Adrenal gland (tissue), 19 donors: Measurements from ENCODE around the gene KRTCAP2. TPM values are rescaled to one million over a fixed set of nuclear protein-coding genes. Genes with fewer than 3 reads are reported as not detected.
"Not testable (repeated sequence)": the region's sequence is repeated elsewhere in the genome, so short reads cannot be mapped to it uniquely, and the experiment has no call there.

Experiments used
- DNase-seq, 7 donors: peaks; one replicate each; pipeline ENCODE4 v3.0.0-alpha.2; 2019 to 2020
- H3K27ac ChIP-seq, 5 donors: fragments of 200-600 bp; sonication (generic) in 4 of 5; 1 replicate in 3 of 5; 2 replicates in 2 of 5; pipeline versions ENCODE4 v1.5.1 to v1.8.0; 2016 to 2020; ENCODE audit warnings: mild to moderate bottlenecking in 1 of 5
- H3K27me3 ChIP-seq: fragments of 200-600 bp; 2 replicates; pipeline ENCODE4 v1.8.0; 2021
- H3K36me3 ChIP-seq, 2 donors: fragments of 200-600 bp; replicated peaks in 1 of 2; 1 replicate in 1 of 2; 2 replicates in 1 of 2; pipeline versions ENCODE4 v1.5.1 to v1.8.0; 2018 to 2022
- H3K4me1 ChIP-seq, 2 donors: fragments of 200-600 bp; replicated peaks in 1 of 2; 1 replicate in 1 of 2; 2 replicates in 1 of 2; pipeline versions ENCODE4 v1.5.1 to v1.8.0; 2018 to 2021
- H3K4me3 ChIP-seq, 4 donors: fragments of 200-600 bp; sonication (generic) in 3 of 4; one replicate each; pipeline ENCODE4 v1.5.1; 2016 to 2018
- H3K9me3 ChIP-seq, 3 donors: fragments of 200-600 bp; sonication (generic) in 1 of 3; replicated peaks in 1 of 3; 1 replicate in 2 of 3; 2 replicates in 1 of 3; pipeline versions ENCODE4 v1.5.1 to v1.8.0; 2016 to 2021
- CTCF ChIP-seq, 6 experiments: fragments of 450-650 bp in 4 of 6; fragments of 200-600 bp in 2 of 6; sonication (generic) in 1 of 6; IDR thresholded peaks; 1 replicate in 5 of 6; 2 replicates in 1 of 6; pipeline versions ENCODE4 v1.5.1 to v1.8.0; 2016 to 2021; ENCODE audit warnings: antibody characterized with exemption in 6 of 6, mild to moderate bottlenecking in 2 of 6, moderate library complexity in 1 of 6
- POLR2A ChIP-seq, 2 donors: fragments of 450-650 bp; IDR thresholded peaks; one replicate each; pipeline ENCODE4 v1.6.1; 2017; ENCODE audit warnings: antibody characterized with exemption in 2 of 2, mild to moderate bottlenecking in 2 of 2, moderate library complexity in 1 of 2
- WGBS, 4 donors: extraction: QIAGEN DNeasy Blood & Tissue Kit in 2 of 4; methylation state at CpG; one replicate each; pipeline versions ENCODE4 v1.1.5 to v1.1.7; 2013 to 2017; 5-methylcytosine and 5-hydroxymethylcytosine counted together
- intact Hi-C, 2 donors: fragments of 100-400 bp; cut with DNase I; formaldehyde crosslinking; loops; one replicate each; pipeline versions ENCODE4 v1.14.1 to v1.15.0; 2022 to 2023
- long read RNA-seq, 10 donors: library from polyadenylated mRNA in 3 of 10; unstranded in 2 of 10; stranded (forward) in 1 of 10; transcript quantifications; one replicate each; pipeline ENCODE4 v2.0.0 and lab custom pipeline, GENCODE V29; 2021 to 2026
- polyA plus RNA-seq, 3 donors: library from polyadenylated mRNA; stranded (reverse); fragments of 200-250 nt in 2 of 3; fragments of 350-450 nt in 1 of 3; fragmentation: Illumina TruSeq in 1 of 3; extraction: RNeasy Lipid Tissue Mini Kit (QIAGEN cat#74804) in 1 of 3; gene quantifications; one replicate each; pipeline ENCODE4 v1.2.3, GENCODE V29; 2013 to 2014
- total RNA-seq, 9 donors: library from RNA; depleted of rRNA in 4 of 9; stranded (reverse); fragments of >200 nt in 4 of 9; fragments of 120-200 nt in 1 of 9; fragmentation: NEBNext Ultra II Directional in 1 of 9; extraction: Animal tissue kit (Norgen Biotek cat#: 25700) in 1 of 9; gene quantifications; one replicate each; pipeline versions ENCODE4 v1.1.0 to v1.2.4, GENCODE V29; 2013 to 2023
- donor health status: healthy with polysubstance abuse.
- donor health status: Bipolar disorder and iron deficiency.
- donor health status: DM: yes; HTN: yes; CAD: no.
- donor health status: DM: no; HTN: no; CAD: no.
- donor health status: DM: no; HTN: no; CAD: no.
- donor health status: DM: yes; HTN: yes; CAD: no.

KRTCAP2 gene
- 100 to 1,000 TPM in 8 of 9 donors, 10 to 100 TPM in 1; 76.1 to 252 (median 154) TPM for total RNA-seq
- 100 to 1,000 TPM; 383 to 806 (median 704) TPM for polyA plus RNA-seq
- long read RNA-seq, donor 1, transcript KRTCAP2-201 (5 exons, 552 nt), result major isoform, 93 of 213 reads
- long read RNA-seq, donor 1, transcript KRTCAP2-206 (4 exons, 785 nt), result minor isoform, 87 of 213 reads
- long read RNA-seq, donor 1, partial matches to known transcripts, result 31 of 213 reads
- long read RNA-seq, donor 1, other reads (novel, unspliced or antisense), result 0 of 213 reads
- long read RNA-seq, donor 2, transcript KRTCAP2-201 (5 exons, 552 nt), result major isoform, 65 of 131 reads
- long read RNA-seq, donor 2, transcript KRTCAP2-206 (4 exons, 785 nt), result minor isoform, 60 of 131 reads
- long read RNA-seq, donor 2, partial matches to known transcripts, result 6 of 131 reads
- long read RNA-seq, donor 2, other reads (novel, unspliced or antisense), result 0 of 131 reads
- long read RNA-seq, donor 3, transcript KRTCAP2-206 (4 exons, 785 nt), result minor isoform, 57 of 147 reads
- long read RNA-seq, donor 3, transcript KRTCAP2-201 (5 exons, 552 nt), result major isoform, 80 of 147 reads
- long read RNA-seq, donor 3, partial matches to known transcripts, result 8 of 147 reads
- long read RNA-seq, donor 3, other reads (novel, unspliced or antisense), result 0 of 147 reads
- long read RNA-seq, donor 4, transcript KRTCAP2-201 (5 exons, 552 nt), result major isoform, 185 of 196 reads
- long read RNA-seq, donor 4, transcript KRTCAP2-206 (4 exons, 785 nt), result minor isoform, 7 of 196 reads
- long read RNA-seq, donor 4, partial matches to known transcripts, result 0 of 196 reads
- long read RNA-seq, donor 4, other reads (novel, unspliced or antisense), result 3 of 196 reads
- long read RNA-seq, donor 5, transcript KRTCAP2-201 (5 exons, 552 nt), result major isoform, 143 of 151 reads
- long read RNA-seq, donor 5, transcript KRTCAP2-206 (4 exons, 785 nt), result minor isoform, 6 of 151 reads
- long read RNA-seq, donor 5, partial matches to known transcripts, result 0 of 151 reads
- long read RNA-seq, donor 5, other reads (novel, unspliced or antisense), result 1 of 151 reads
- long read RNA-seq, donor 6, transcript KRTCAP2-206 (4 exons, 785 nt), result minor isoform, 10 of 180 reads
- long read RNA-seq, donor 6, transcript KRTCAP2-201 (5 exons, 552 nt), result major isoform, 161 of 180 reads
- long read RNA-seq, donor 6, partial matches to known transcripts, result 2 of 180 reads
- long read RNA-seq, donor 6, other reads (novel, unspliced or antisense), result 1 of 180 reads
- long read RNA-seq, donor 7, transcript KRTCAP2-206 (4 exons, 785 nt), result minor isoform, 37 of 101 reads
- long read RNA-seq, donor 7, transcript KRTCAP2-201 (5 exons, 552 nt), result major isoform, 63 of 101 reads
- long read RNA-seq, donor 7, partial matches to known transcripts, result 0 of 101 reads
- long read RNA-seq, donor 7, other reads (novel, unspliced or antisense), result 0 of 101 reads
- long read RNA-seq, donor 8, transcript KRTCAP2-206 (4 exons, 785 nt), result major isoform, 113 of 213 reads
- long read RNA-seq, donor 8, transcript KRTCAP2-201 (5 exons, 552 nt), result minor isoform, 96 of 213 reads
- long read RNA-seq, donor 8, partial matches to known transcripts, result 0 of 213 reads
- long read RNA-seq, donor 8, other reads (novel, unspliced or antisense), result 0 of 213 reads
- long read RNA-seq, donor 9, transcript KRTCAP2-201 (5 exons, 552 nt), result major isoform, 75 of 152 reads
- long read RNA-seq, donor 9, transcript KRTCAP2-206 (4 exons, 785 nt), result minor isoform, 62 of 152 reads
- long read RNA-seq, donor 9, partial matches to known transcripts, result 15 of 152 reads
- long read RNA-seq, donor 9, other reads (novel, unspliced or antisense), result 0 of 152 reads
- long read RNA-seq, donor 10, transcript KRTCAP2-201 (5 exons, 552 nt), result minor isoform, 42 of 132 reads
- long read RNA-seq, donor 10, transcript KRTCAP2-206 (4 exons, 785 nt), result major isoform, 88 of 132 reads
- long read RNA-seq, donor 10, partial matches to known transcripts, result 0 of 132 reads
- long read RNA-seq, donor 10, other reads (novel, unspliced or antisense), result 0 of 132 reads

GRCh38 chr1:155172732-155173477, at the start of gene KRTCAP2:
Gene KRTCAP2, minus strand, starts transcription at chr1:155173304. Its CDS starts 80 bp downstream, at chr1:155173224.
- H3K4me3 ChIP-seq, result peak within 1 kb of the TSS; percentile 58 to 88 (median 70)
- peaks cover 7 to 18% of the 10 kb centered on the region in 2 donors for H3K4me1 ChIP-seq
- H3K27me3 ChIP-seq, result no peaks in the 10 kb centered on the region
- 0 to 1% (median 0%) methylated on average over 39 to 57 of the region's 57 CpGs for WGBS, 4 donors
- peak within 1 kb of the TSS; percentile 65 to 96 (median 81) for H3K27ac ChIP-seq
- intact Hi-C loops, result no loop called here
- no peaks in the 10 kb centered on the region for H3K9me3 ChIP-seq
- H3K36me3 ChIP-seq, result peaks cover 0 to 22% of the 10 kb centered on the region in 2 donors
- TF ChIP-seq CTCF (IDR thresholded peaks at IDR 0.05) (peak; percentile 86 to 95 (median 90)), POLR2A (IDR thresholded peaks at IDR 0.05) (peak in 1 of 2 donors; percentile 50)
- DNase-seq, result peak; percentile 92 to 98 (median 96)

GRCh38 chr1:155220211-155220965, 47.3 kb upstream of the KRTCAP2 start:
- H3K9me3 ChIP-seq, H3K4me3 ChIP-seq, H3K27me3 ChIP-seq, H3K27ac ChIP-seq, intact Hi-C loops, DNase-seq, H3K36me3 ChIP-seq: not testable (repeated sequence)
- 88 to 93% (median 90%) methylated on average over 10 of the region's 10 CpGs for WGBS, 4 donors
- peaks cover 13 to 25% of the 10 kb centered on the region in 2 donors for H3K4me1 ChIP-seq

GRCh38 chr1:155219592-155220031, 46.5 kb upstream of the KRTCAP2 start:
- peak in 2 of 7 donors; percentile 41 to 54 for DNase-seq
- peaks cover 6 to 18% of the 10 kb centered on the region in 2 donors for H3K4me1 ChIP-seq
- WGBS, 4 donors, result 6 to 19% (median 15%) methylated on average over 1 of the region's 1 CpG
- no peak for TF ChIP-seq CTCF (IDR thresholded peaks at IDR 0.05)
- TF ChIP-seq POLR2A (IDR thresholded peaks at IDR 0.05), result no peak
- peak overlapping the region in 1 of 5 donors; percentile 5 for H3K27ac ChIP-seq
- peak overlapping the region in 1 of 4 donors; percentile 3 for H3K4me3 ChIP-seq
- H3K9me3 ChIP-seq, result no peaks in the 10 kb centered on the region
- H3K36me3 ChIP-seq, result no peaks in the 10 kb centered on the region
- intact Hi-C loops, result no loop called here
- H3K27me3 ChIP-seq, result no peaks in the 10 kb centered on the region
